Measurements from ENCODE around the gene PAX1.

DNA sequence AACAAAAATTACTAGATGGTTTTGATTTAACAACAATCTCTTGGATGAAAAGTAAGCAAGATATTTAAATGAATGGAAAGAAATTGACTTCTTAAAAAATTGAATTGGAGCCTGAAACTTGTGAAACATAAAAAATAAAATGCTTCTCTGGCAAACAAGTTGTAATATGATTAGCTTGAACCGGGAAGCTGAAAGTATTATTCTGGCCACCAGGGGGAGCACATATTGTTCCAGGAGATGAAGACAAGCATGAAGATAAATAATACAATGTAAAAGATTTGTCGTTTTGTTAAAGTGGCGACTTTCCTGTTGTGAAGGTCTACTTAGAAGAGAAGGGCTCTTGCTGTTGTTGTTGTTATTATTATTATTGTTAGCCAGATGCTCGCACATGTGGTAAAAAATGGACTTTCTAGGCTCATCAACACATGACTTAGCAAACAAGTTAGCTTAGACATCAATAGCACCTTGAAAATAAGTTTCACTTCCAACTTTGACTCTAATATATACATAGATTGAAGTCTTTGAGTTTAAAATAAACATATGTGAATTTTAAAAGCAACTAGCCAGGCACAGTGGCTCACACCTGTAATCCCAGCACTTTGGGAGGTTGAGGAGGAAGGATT, 14.2 kb downstream of the PAX1 start:
- TF ChIP-seq POLR2A (IDR thresholded peaks at IDR 0.05; ENCODE audit: control extremely low read depth in 1 of 2, low read depth in 2 of 2, low read length in 2 of 2) (no peak), JUND (IDR thresholded peaks at IDR 0.05; ENCODE audit: low read length) (no peak), RAD21 (IDR thresholded peaks at IDR 0.05 in 1 of 2, conservative IDR thresholded peaks at IDR 0.05 in 1 of 2; ENCODE audit: low read depth in 2 of 2, low read length in 2 of 2) (peak; percentile 51 to 55), SUZ12 (IDR thresholded peaks at IDR 0.05; ENCODE audit: low read length) (no peak), RFX5 (IDR thresholded peaks at IDR 0.05; ENCODE audit: borderline replicate concordance, low read depth, low read length) (no peak), RXRA (IDR thresholded peaks at IDR 0.05; ENCODE audit: insufficient read depth, low read depth, low read length) (no peak), TBP (IDR thresholded peaks at IDR 0.05; ENCODE audit: low read depth, low read length) (no peak), HDAC2 (IDR thresholded peaks at IDR 0.05; ENCODE audit: borderline replicate concordance in 1 of 2, low read depth in 2 of 2, low read length in 2 of 2) (no peak), SIN3A (conservative IDR thresholded peaks at IDR 0.05 in 1 of 2, IDR thresholded peaks at IDR 0.05 in 1 of 2; ENCODE audit: low read depth in 1 of 2, low read length in 2 of 2) (no peak), JUN (IDR thresholded peaks at IDR 0.05; ENCODE audit: low read depth, low read length) (no peak), BCL11A (IDR thresholded peaks at IDR 0.05; ENCODE audit: low read depth in 2 of 2, low read length in 2 of 2) (no peak), CEBPB (IDR thresholded peaks at IDR 0.05; ENCODE audit: low read depth, low read length) (no peak)
- TF ChIP-seq, protein P1, sequence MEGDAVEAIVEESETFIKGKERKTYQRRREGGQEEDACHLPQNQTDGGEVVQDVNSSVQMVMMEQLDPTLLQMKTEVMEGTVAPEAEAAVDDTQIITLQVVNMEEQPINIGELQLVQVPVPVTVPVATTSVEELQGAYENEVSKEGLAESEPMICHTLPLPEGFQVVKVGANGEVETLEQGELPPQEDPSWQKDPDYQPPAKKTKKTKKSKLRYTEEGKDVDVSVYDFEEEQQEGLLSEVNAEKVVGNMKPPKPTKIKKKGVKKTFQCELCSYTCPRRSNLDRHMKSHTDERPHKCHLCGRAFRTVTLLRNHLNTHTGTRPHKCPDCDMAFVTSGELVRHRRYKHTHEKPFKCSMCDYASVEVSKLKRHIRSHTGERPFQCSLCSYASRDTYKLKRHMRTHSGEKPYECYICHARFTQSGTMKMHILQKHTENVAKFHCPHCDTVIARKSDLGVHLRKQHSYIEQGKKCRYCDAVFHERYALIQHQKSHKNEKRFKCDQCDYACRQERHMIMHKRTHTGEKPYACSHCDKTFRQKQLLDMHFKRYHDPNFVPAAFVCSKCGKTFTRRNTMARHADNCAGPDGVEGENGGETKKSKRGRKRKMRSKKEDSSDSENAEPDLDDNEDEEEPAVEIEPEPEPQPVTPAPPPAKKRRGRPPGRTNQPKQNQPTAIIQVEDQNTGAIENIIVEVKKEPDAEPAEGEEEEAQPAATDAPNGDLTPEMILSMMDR (IDR thresholded peaks at IDR 0.05; ENCODE audit: control extremely low read depth in 1 of 3, insufficient read depth in 1 of 3, low read depth in 1 of 3, low read length in 3 of 3), result peak in 2 of 3 experiments; percentile 56 to 66; a peak in 2 of 4 replicates
- TF ChIP-seq, protein P2, sequence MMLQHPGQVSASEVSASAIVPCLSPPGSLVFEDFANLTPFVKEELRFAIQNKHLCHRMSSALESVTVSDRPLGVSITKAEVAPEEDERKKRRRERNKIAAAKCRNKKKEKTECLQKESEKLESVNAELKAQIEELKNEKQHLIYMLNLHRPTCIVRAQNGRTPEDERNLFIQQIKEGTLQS (IDR thresholded peaks at IDR 0.05; ENCODE audit: insufficient read depth, low read depth, low read length), result no peak
